ENCODE results near the gene C1QTNF4. TPM values are rescaled to one million over a fixed set of nuclear protein-coding genes. Genes with fewer than 3 reads are reported as not detected.

C1QTNF4 gene
- total and polyA plus RNA-seq, 2 donors (not counting 1 experiment from before 2014, with no cell fraction given): 1.6 TPM; not detected in 1

DNA sequence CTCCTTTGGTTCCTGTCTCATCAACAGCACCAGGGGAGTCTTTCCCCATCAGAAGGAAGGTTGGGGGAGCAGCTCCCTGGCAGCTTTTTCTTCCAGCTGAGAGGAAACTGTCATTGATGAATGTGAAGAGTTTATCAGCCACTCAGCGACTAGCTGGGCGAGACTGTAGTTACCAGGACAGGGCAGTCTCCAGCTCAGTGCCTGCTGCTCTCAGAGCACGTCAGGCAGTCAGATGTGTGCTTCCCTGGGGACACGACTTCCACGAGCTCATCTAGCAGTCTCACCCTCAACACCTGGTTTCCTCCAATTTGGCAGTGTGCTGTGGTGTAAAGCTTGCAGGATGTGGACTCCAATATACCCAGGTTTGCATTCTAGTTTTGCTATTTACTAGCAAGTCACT lies 12.5 kb upstream of the C1QTNF4 start:
- Histone ChIP-seq H2AFZ (ENCODE audit: insufficient read depth, low read depth, low read length, poor library complexity, severe bottlenecking) (no peak overlapping the region), H3K27me3 (replicated peaks in 1 of 4; ENCODE audit: control extremely low read depth in 1 of 4, control insufficient read depth in 3 of 4, insufficient read depth in 4 of 4, low read length in 3 of 4) (no peaks in the 10 kb centered on the region), H3K36me3 (replicated peaks in 1 of 2; ENCODE audit: control extremely low read depth in 1 of 2, control insufficient read depth in 1 of 2, extremely low read depth in 1 of 2, insufficient read depth in 2 of 2, low read length in 1 of 2) (peaks cover 0 to 4% of the 10 kb centered on the region in 2 experiments), H3K4me1 (ENCODE audit: control insufficient read depth in 2 of 2, insufficient read depth in 2 of 2, low read length in 2 of 2) (peaks cover 8 to 12% of the 10 kb centered on the region in 2 donors), H3K79me2 (ENCODE audit: control insufficient read depth, insufficient read depth, low read length) (no peaks in the 10 kb centered on the region), H4K20me1 (ENCODE audit: control insufficient read depth, insufficient read depth, low read length, poor library complexity, severe bottlenecking) (no peaks in the 10 kb centered on the region), H3K4me3 (ENCODE audit: control extremely low read depth in 1 of 5, extremely low read depth in 1 of 5, insufficient read depth in 1 of 5, low read depth in 2 of 5, low read length in 4 of 5) (no peak overlapping the region), H3K9me3 (ENCODE audit: control extremely low read depth in 1 of 3, control insufficient read depth in 2 of 3, insufficient read depth in 1 of 3, low read length in 2 of 3) (no peaks in the 10 kb centered on the region), H3K27ac (ENCODE audit: low read length in 2 of 2) (no peak overlapping the region), H3K4me2 (replicated peaks; ENCODE audit: low read depth, low read length, poor library complexity, severe bottlenecking) (no peak overlapping the region), H3K9ac (ENCODE audit: low read length) (no peak overlapping the region)
- no peak overlapping the region for H3K4me3 Mint-ChIP-seq
- H3K27me3 Mint-ChIP-seq: no peaks in the 10 kb centered on the region
- ChIA-PET POLR2A (no interaction called here), CTCF (no interaction called here)
- ATAC-seq (ENCODE audit: low read depth): no peak
- WGBS (ENCODE audit: insufficient coverage): 50% methylated on average over 4 of the region's 5 CpGs
- no peaks in the 10 kb centered on the region for H3K9me3 Mint-ChIP-seq (ENCODE audit: insufficient read depth)
- no peak for TF ChIP-seq EZH2 (IDR thresholded peaks at IDR 0.05; ENCODE audit: borderline replicate concordance, insufficient read depth, low read depth, low read length, poor library complexity, severe bottlenecking)
- TF ChIP-seq CTCF (IDR thresholded peaks at IDR 0.05): no peak
- intact Hi-C loops (cut with micrococcal nuclease): no loop called here
- no peak for DNase-seq
- H3K4me1 Mint-ChIP-seq: peaks cover 12% of the 10 kb centered on the region
- no peak overlapping the region for H3K27ac Mint-ChIP-seq

DNA sequence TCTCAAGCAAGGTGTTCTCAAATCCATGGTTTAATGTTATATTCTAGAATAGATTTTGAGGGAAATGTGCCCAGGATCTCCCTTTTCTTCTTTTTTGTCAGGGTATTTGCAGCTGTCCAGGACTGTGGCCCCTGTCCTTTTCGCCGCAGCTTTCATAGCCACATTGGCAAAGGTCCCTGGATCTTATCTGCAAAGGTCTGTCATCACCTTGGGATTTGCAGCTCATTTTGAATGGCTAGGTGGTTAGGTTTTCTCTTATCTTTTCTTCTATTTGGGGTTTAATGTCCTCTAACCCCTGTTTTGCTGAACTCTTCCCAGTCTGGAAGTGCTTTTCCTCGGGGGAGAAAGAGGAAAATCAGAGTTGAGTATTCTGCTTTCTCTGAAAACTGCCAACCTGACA lies 11.7 kb upstream of the C1QTNF4 start:
- Histone ChIP-seq H3K27me3 (replicated peaks in 1 of 4; ENCODE audit: control extremely low read depth in 1 of 4, control insufficient read depth in 3 of 4, insufficient read depth in 4 of 4, low read length in 3 of 4) (no peaks in the 10 kb centered on the region), H2AFZ (ENCODE audit: insufficient read depth, low read depth, low read length, poor library complexity, severe bottlenecking) (no peak overlapping the region), H3K4me1 (ENCODE audit: control insufficient read depth in 2 of 2, insufficient read depth in 2 of 2, low read length in 2 of 2) (peaks cover under 1 to 4% of the 10 kb centered on the region in 2 donors), H3K4me2 (replicated peaks; ENCODE audit: low read depth, low read length, poor library complexity, severe bottlenecking) (no peak overlapping the region), H4K20me1 (ENCODE audit: control insufficient read depth, insufficient read depth, low read length, poor library complexity, severe bottlenecking) (no peaks in the 10 kb centered on the region), H3K4me3 (ENCODE audit: control extremely low read depth in 1 of 5, extremely low read depth in 1 of 5, insufficient read depth in 1 of 5, low read depth in 2 of 5, low read length in 4 of 5) (no peak overlapping the region), H3K9me3 (ENCODE audit: control extremely low read depth in 1 of 3, control insufficient read depth in 2 of 3, insufficient read depth in 1 of 3, low read length in 2 of 3) (no peaks in the 10 kb centered on the region), H3K9ac (ENCODE audit: low read length) (no peak overlapping the region), H3K79me2 (ENCODE audit: control insufficient read depth, insufficient read depth, low read length) (no peaks in the 10 kb centered on the region), H3K27ac (ENCODE audit: low read length in 2 of 2) (no peak overlapping the region), H3K36me3 (replicated peaks in 1 of 2; ENCODE audit: control extremely low read depth in 1 of 2, control insufficient read depth in 1 of 2, extremely low read depth in 1 of 2, insufficient read depth in 2 of 2, low read length in 1 of 2) (peaks cover 0 to 4% of the 10 kb centered on the region in 2 experiments)
- no peaks in the 10 kb centered on the region for H3K27me3 Mint-ChIP-seq
- intact Hi-C loops (cut with micrococcal nuclease): no loop called here
- ChIA-PET CTCF (no interaction called here), POLR2A (no interaction called here)
- H3K4me1 Mint-ChIP-seq: peaks cover 4% of the 10 kb centered on the region
- DNase-seq (no peak), ATAC-seq (ENCODE audit: low read depth) (no peak)
- WGBS (ENCODE audit: insufficient coverage): no CpG with 5 or more reads among the region's 3 CpGs
- H3K9me3 Mint-ChIP-seq (ENCODE audit: insufficient read depth): no peaks in the 10 kb centered on the region
- TF ChIP-seq CTCF (IDR thresholded peaks at IDR 0.05) (no peak), EZH2 (IDR thresholded peaks at IDR 0.05; ENCODE audit: borderline replicate concordance, insufficient read depth, low read depth, low read length, poor library complexity, severe bottlenecking) (no peak)
- no peak overlapping the region for H3K27ac Mint-ChIP-seq
- H3K4me3 Mint-ChIP-seq: no peak overlapping the region

Data from B cell (primary cell).